ENCODE results near the gene ZPR1. TPM values are rescaled to one million over a fixed set of nuclear protein-coding genes. Genes with fewer than 3 reads are reported as not detected.

Gene ZPR1
- total RNA-seq, 1 donor from 2014 or later: 26.7 TPM

- DNase-seq (ENCODE audit: low spot score) (no peak), ATAC-seq (no peak)
- intact Hi-C loops (cut with DNase I): loop anchor here (10.0 kb wide), 1 partner anchor 427 kb away; no protein-coding TSS in a partner anchor
These were observed 10.0 kb upstream of the ZPR1 start for GRCh38 chr11:116797816-116798215.

- ATAC-seq: no peak
- intact Hi-C loops (cut with DNase I): loop anchor here (10.0 kb wide), 1 partner anchor 428 kb away; no protein-coding TSS in a partner anchor
- no peak for DNase-seq (ENCODE audit: low spot score)
These were observed 8.7 kb upstream of the ZPR1 start for GRCh38 chr11:116796548-116796947.

- ATAC-seq: no peak
- DNase-seq (ENCODE audit: low spot score): no peak
- intact Hi-C loops (cut with DNase I): loop anchor here (5.0 to 10.0 kb wide), 2 partner anchors 37 to 430 kb away; no protein-coding TSS in a partner anchor
These were observed 7.0 kb upstream of the ZPR1 start for GRCh38 chr11:116794851-116795250.

GRCh38 chr11:116793772-116794097 is 5.9 kb upstream of the ZPR1 start:
- ATAC-seq (no peak), DNase-seq (ENCODE audit: low spot score) (no peak)
- intact Hi-C loops (cut with DNase I): loop anchor here (5.0 to 10.0 kb wide), 2 partner anchors 39 to 431 kb away; no protein-coding TSS in a partner anchor

GRCh38 chr11:116792869-116793771 is 5.3 kb upstream of the ZPR1 start:
- intact Hi-C loops (cut with DNase I): loop anchor here (5.0 to 10.0 kb wide), 2 partner anchors 39 to 432 kb away; no protein-coding TSS in a partner anchor
- ATAC-seq (no peak), DNase-seq (ENCODE audit: low spot score) (no peak)

- DNase-seq (ENCODE audit: low spot score) (no peak), ATAC-seq (no peak)
- intact Hi-C loops (cut with DNase I): loop anchor here (5.0 to 10.0 kb wide), 2 partner anchors 40 to 432 kb away; no protein-coding TSS in a partner anchor
These were observed 4.5 kb upstream of the ZPR1 start for GRCh38 chr11:116792144-116792868.

- no peak for DNase-seq (ENCODE audit: low spot score)
- intact Hi-C loops (cut with DNase I): loop anchor here (5.0 to 10.0 kb wide), 2 partner anchors 41 to 433 kb away; no protein-coding TSS in a partner anchor
- ATAC-seq: no peak
These were observed 4.0 kb upstream of the ZPR1 start, which contains the start of gene APOA5 for GRCh38 chr11:116791813-116792143. TSS of gene APOA5 (minus strand) at chr11:116791879. CDS start at chr11:116791860, 19 bp downstream.

GRCh38 chr11:116791002-116791812 is 3.4 kb upstream of the ZPR1 start:
- intact Hi-C loops (cut with DNase I): loop anchor here (5.0 to 10.0 kb wide), 2 partner anchors 41 to 434 kb away; no protein-coding TSS in a partner anchor
- ATAC-seq (peak; percentile 70), DNase-seq (ENCODE audit: low spot score) (peak; percentile 88)

- ATAC-seq: no peak
- DNase-seq (ENCODE audit: low spot score): no peak
These were observed 2.6 kb upstream of the ZPR1 start for GRCh38 chr11:116790167-116791001.

GRCh38 chr11:116788975-116789374 is 1.2 kb upstream of the ZPR1 start:
- intact Hi-C loops (cut with DNase I): loop anchor here (10.0 kb wide), 1 partner anchor 316 kb away; no protein-coding TSS in a partner anchor
- ATAC-seq: no peak
- no peak for DNase-seq (ENCODE audit: low spot score)

More at GRCh38 chr11:116790167-116791001, 2.6 kb upstream of the ZPR1 start:
- intact Hi-C loops (cut with DNase I): loop anchor here (5.0 to 10.0 kb wide), 2 partner anchors 42 to 434 kb away; no protein-coding TSS in a partner anchor

GRCh38 chr11:116788534-116788933 is 711 bp upstream of the ZPR1 start:
- ATAC-seq (no peak), DNase-seq (ENCODE audit: low spot score) (no peak)
- intact Hi-C loops (cut with DNase I): loop anchor here (10.0 kb wide), 1 partner anchor 316 kb away; no protein-coding TSS in a partner anchor

- intact Hi-C loops (cut with DNase I): loop anchor here (10.0 kb wide), 1 partner anchor 317 kb away; no protein-coding TSS in a partner anchor
- no peak for ATAC-seq
- no peak for DNase-seq (ENCODE audit: low spot score)
These were observed 412 bp downstream of the ZPR1 start for GRCh38 chr11:116787436-116787785.

GRCh38 chr11:116786966-116787365 is 857 bp downstream of the ZPR1 start:
- ATAC-seq (no peak), DNase-seq (ENCODE audit: low spot score) (no peak)
- intact Hi-C loops (cut with DNase I): loop anchor here (10.0 kb wide), 1 partner anchor 318 kb away; no protein-coding TSS in a partner anchor

- intact Hi-C loops (cut with DNase I): loop anchor here (10.0 kb wide), 1 partner anchor 318 kb away; no protein-coding TSS in a partner anchor
- ATAC-seq (no peak), DNase-seq (ENCODE audit: low spot score) (no peak)
These were observed 1.5 kb downstream of the ZPR1 start for GRCh38 chr11:116786326-116786725.

- ATAC-seq: no peak
These were observed 5.1 kb downstream of the ZPR1 start for GRCh38 chr11:116782728-116783127.

GRCh38 chr11:116778556-116778955 is 9.3 kb downstream of the ZPR1 start:
- intact Hi-C loops (cut with DNase I): no loop called here
- ATAC-seq (no peak), DNase-seq (ENCODE audit: low spot score) (no peak)

More at GRCh38 chr11:116782728-116783127, 5.1 kb downstream of the ZPR1 start:
- intact Hi-C loops (cut with DNase I): loop anchor here (10.0 kb wide), 1 partner anchor 322 kb away; no protein-coding TSS in a partner anchor
- DNase-seq (ENCODE audit: low spot score): no peak

- no peak for ATAC-seq
- no peak for DNase-seq (ENCODE audit: low spot score)
- intact Hi-C loops (cut with DNase I): no loop called here
These were observed 10.8 kb downstream of the ZPR1 start for GRCh38 chr11:116777056-116777455.

All from sciatic nerve (tissue), 2 donors.